VCaP (cell line): Measurements from ENCODE around the gene RHOH.

ENCODE experiments used
- H3K27ac ChIP-seq: fragments of 450-650 bp; 2 replicates; pipeline ENCODE4 v1.5.1; 2017
- TF ChIP-seq, protein P1 (sequence below): fragments of 450-650 bp; conservative IDR thresholded peaks from 2 replicates; pipeline ENCODE4 v1.5.1; 2017; ENCODE audit warnings: mild to moderate bottlenecking, moderate library complexity

RHOH gene

DNA sequence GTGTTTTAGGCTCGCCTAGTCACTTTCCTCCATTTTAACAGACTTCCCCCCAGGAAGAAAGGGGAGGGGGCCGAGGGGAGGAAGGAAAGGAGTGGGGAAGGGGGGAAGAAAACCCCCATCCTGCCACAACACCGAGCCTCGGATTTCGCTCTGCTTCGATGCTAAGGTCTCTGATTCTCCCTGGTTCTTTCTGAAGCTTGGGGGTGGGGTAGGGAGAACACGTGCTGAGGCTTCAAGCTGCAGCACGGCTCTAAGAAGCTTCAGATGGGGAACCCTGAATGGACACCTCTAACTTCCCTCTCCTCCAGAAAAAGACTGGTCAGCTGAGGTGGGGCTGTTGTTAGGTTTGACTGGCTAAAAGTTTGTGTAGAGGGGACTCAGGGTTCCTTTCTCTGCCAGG is 61.8 kb downstream of the RHOH start:
- H3K27ac ChIP-seq = no peak overlapping the region
- TF ChIP-seq, protein P1, sequence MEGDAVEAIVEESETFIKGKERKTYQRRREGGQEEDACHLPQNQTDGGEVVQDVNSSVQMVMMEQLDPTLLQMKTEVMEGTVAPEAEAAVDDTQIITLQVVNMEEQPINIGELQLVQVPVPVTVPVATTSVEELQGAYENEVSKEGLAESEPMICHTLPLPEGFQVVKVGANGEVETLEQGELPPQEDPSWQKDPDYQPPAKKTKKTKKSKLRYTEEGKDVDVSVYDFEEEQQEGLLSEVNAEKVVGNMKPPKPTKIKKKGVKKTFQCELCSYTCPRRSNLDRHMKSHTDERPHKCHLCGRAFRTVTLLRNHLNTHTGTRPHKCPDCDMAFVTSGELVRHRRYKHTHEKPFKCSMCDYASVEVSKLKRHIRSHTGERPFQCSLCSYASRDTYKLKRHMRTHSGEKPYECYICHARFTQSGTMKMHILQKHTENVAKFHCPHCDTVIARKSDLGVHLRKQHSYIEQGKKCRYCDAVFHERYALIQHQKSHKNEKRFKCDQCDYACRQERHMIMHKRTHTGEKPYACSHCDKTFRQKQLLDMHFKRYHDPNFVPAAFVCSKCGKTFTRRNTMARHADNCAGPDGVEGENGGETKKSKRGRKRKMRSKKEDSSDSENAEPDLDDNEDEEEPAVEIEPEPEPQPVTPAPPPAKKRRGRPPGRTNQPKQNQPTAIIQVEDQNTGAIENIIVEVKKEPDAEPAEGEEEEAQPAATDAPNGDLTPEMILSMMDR = no peak

DNA sequence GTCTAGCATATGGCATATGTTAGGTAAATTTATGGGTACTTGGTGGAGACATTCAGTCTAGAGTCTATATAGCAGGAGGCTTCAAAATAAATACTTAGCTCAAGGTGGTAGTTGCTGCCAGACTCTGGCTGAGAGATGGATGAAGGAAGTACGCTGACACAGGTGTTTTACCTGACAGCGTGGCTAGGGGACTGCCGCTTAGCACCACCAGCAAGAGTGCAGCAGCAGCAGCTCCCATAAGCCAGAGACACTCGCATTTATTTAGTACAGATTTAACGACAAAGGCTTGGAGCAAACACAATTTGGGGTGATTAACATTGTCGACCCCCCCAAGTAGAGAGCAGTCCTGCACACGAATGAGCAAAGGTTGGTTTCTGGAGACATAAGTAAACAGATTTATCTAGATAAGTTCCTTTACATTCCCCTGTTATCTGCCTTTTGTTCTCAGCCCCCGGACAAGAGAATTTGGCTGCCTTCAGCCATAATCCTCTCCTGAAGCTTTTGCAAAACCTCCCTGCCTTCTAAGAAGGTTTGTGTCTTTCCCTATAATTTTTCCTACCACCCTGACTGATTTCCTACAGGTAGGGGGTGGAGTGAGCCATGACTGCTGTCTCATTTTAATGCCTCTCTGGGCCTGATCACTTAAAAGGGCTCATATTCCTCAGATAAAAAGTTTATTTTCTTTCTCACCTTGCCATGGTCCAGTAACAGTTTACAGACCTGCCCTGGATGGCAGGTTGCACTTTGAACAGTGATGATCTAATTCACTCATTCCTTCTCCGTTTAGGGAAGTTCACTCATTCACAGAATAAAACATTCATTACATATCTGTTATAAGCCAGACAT is 64.6 kb downstream of the RHOH start:
- peak overlapping the region; percentile 18 for H3K27ac ChIP-seq

DNA sequence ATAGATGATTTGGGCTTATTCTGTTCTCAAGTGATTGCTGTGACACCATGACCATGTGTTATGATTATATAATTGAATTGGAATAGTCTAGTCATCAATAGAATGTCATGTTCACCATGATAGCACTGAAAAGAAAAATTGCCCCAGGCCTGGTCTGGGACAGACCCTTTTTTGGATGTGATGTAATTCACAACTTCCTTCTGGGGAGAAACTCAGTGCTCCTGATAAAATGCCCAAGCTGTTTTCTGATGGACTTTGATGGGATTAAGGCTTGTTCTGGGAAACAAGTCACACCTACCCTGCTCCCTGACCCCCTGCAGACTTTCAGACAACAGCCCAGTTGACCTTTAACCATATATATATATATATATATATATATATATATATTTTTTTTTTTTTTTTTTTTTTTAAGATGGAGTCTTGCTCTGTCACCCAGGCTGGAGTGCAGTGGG is 65.3 kb downstream of the RHOH start:
- TF ChIP-seq, protein P1 = no peak
- H3K27ac ChIP-seq = peak overlapping the region; percentile 18

More for the DNA sequence above, 64.6 kb downstream of the RHOH start:
- TF ChIP-seq, protein P1 = no peak

DNA sequence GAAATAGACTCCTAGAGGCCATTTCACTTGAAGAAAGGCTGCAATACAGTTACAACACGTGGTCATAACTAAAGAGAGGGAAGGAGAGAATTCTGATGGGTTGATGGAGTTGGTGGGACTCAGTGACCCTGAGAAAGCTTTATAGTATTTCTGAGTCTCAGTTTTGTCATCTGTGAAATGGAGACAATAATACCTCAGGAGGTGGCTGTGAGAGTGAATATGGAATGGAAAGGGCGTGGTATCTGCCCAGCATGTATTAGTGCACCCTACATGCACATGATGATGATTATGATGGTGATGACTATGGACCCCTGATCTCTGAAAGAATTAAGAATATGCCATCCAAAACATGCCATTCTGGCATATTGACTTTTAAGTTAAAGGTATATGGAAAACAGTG is 66.0 kb downstream of the RHOH start:
- TF ChIP-seq, protein P1 = no peak
- no peak overlapping the region for H3K27ac ChIP-seq

DNA sequence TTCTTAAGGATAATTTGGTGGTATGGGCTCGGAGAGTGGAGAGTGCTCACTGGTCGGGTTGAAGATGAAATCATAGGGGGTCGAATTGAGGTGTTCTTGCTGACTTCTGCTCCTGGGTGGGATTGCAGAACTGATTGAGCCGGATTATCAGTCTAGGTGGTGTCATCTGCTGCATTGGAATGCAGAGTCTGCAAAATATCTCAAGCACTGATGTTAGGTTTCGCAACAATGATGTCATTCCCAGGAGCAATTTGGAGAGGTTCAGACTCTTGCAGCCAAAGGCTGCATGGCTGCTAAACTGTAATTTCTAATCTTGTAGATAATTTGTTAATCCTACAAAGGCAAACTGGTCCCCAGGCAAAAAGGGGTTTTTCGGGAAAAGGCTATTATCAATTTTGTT is 67.7 kb downstream of the RHOH start:
- H3K27ac ChIP-seq = no peak overlapping the region
- TF ChIP-seq, protein P1 = no peak

DNA sequence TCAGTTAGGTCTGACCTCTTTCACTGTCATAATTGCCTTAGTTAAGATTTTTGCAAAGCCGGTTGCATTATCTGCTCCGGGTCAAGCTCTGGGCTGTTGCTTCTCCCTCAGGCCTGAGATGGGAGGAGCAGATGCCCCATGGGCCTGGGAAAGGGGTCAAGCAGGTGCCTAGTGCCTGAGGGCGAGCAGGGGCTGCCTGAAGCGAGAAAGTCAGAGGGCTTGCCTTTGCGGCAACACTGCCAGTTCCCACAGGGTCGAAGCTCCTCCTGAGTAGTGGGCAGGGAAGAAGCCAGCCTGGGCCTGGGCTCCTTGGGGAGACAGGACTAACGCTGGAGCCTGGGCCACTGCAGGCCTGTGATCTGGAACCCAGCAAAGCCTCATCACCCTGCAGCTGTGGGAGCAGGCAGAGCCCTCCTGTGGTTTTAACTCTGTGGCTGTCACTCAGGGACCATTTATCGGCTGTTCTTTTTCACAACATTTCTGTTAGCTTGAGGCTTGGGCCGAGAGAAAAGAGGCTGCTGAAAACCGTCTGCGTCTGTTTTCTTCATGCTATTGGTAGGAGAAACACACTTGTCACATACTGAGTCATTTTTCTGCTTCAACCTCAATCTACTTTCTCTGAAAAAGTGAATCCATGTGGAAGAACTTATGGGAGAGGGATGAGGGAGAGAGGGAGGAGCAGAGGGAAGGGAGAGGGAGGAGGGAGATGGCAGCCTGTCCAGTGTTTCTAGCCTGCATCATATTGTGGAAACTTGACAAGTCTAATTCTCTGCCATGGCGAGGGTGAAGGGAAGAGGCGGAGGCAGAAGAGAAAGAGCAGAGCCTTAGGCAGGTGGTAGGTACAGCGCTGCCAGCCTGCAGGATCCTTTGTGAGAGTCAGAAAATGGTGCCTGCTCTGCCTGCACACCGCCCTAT is 68.4 kb downstream of the RHOH start:
- no peak overlapping the region for H3K27ac ChIP-seq
- TF ChIP-seq, protein P1 = no peak

DNA sequence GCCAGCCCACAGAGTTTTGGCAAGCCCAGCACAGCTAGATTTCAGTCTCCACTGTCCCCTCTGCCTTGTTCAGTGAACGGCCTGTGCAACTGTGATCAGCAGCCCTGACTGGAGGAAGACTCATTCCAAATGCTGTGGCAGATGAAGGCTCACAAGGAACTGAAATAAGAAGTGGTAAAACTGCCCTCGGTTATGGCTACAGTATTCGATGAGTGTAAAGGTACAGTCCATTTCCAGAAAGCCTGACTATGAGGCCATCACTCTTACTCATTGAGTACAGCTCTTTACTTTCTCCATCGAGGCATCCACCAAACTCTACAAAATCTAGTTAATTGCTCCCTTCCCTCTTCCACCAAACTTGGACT is 69.1 kb downstream of the RHOH start:
- H3K27ac ChIP-seq = no peak overlapping the region
- TF ChIP-seq, protein P1 = no peak
